ENCODE measurements around the gene C5AR1.
"Not testable (repeated sequence)": the region's sequence is repeated elsewhere in the genome, so short reads cannot be mapped to it uniquely, and the experiment has no call there.

The C5AR1 gene

DNA sequence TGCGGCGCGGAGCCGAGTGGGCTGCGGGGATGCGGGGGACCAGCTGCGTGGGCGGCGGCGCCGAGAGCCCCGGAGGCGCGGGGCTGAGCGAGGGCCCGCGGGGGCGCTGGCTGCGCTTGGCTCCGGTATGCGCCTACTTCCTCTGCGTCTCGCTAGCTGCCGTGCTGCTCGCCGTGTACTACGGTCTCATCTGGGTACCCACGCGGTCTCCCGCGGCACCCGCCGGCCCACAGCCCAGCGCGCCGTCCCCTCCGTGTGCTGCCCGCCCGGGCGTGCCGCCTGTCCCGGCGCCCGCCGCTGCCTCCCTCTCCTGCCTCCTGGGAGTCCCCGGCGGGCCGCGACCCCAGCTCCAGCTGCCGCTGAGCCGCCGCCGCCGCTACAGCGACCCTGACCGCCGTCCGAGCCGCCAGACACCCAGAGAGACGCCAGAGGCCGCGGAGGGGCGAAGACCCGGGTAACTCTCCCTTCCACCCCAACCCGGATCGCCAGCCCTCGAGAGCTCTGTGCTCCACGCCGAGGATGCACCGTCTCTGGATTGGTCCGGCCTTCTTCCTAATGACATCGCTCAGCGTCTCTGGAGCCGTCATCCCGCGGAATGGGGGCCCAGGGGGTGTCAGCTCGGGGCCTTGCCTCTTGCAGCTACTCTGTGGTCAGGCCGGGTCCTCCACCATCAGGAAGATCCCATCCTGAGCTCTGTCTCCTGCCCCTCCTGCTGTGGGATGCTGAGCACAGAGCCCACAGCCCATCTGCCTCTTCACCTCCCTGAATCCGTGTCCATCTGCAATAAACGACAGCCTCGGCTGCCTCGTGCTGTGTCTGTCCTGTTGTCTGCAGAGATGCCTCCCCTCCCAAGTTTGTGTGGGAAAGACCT is 34.5 kb upstream of the C5AR1 start:
- H2AFZ ChIP-seq (ENCODE audit: low read length): no peak overlapping the region
- H3F3A ChIP-seq (ENCODE audit: insufficient read depth, low read length): no peaks in the 10 kb centered on the region
- H3K36me3 ChIP-seq (ENCODE audit: insufficient read depth, low read length): peaks cover 15% of the 10 kb centered on the region
- H3K9me3 ChIP-seq (ENCODE audit: low read length): no peaks in the 10 kb centered on the region
- H3K4me3 ChIP-seq (ENCODE audit: low read depth, low read length, poor library complexity, severe bottlenecking): peak overlapping the region; percentile 67
- no peak overlapping the region for H3K27ac ChIP-seq (ENCODE audit: low read depth, low read length, poor library complexity, severe bottlenecking)
- H4K20me1 ChIP-seq (ENCODE audit: insufficient read depth, low read length): no peaks in the 10 kb centered on the region
- H3K4me1 ChIP-seq (ENCODE audit: insufficient read depth, low read length, severe bottlenecking): peaks cover 19% of the 10 kb centered on the region
- no peaks in the 10 kb centered on the region for H3K79me2 ChIP-seq (ENCODE audit: insufficient read depth, low read length)
- no peak for TF ChIP-seq EZH2 (IDR thresholded peaks at IDR 0.05; ENCODE audit: borderline replicate concordance, low read length)
- TF ChIP-seq, protein P1, sequence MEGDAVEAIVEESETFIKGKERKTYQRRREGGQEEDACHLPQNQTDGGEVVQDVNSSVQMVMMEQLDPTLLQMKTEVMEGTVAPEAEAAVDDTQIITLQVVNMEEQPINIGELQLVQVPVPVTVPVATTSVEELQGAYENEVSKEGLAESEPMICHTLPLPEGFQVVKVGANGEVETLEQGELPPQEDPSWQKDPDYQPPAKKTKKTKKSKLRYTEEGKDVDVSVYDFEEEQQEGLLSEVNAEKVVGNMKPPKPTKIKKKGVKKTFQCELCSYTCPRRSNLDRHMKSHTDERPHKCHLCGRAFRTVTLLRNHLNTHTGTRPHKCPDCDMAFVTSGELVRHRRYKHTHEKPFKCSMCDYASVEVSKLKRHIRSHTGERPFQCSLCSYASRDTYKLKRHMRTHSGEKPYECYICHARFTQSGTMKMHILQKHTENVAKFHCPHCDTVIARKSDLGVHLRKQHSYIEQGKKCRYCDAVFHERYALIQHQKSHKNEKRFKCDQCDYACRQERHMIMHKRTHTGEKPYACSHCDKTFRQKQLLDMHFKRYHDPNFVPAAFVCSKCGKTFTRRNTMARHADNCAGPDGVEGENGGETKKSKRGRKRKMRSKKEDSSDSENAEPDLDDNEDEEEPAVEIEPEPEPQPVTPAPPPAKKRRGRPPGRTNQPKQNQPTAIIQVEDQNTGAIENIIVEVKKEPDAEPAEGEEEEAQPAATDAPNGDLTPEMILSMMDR (IDR thresholded peaks at IDR 0.05; ENCODE audit: low read length): no peak
- peak overlapping the region; percentile 92 for H3K4me2 ChIP-seq (ENCODE audit: low read length)
- H3K9me2 ChIP-seq (ENCODE audit: low read depth, low read length): no peaks in the 10 kb centered on the region
- H3K27me3 ChIP-seq (ENCODE audit: insufficient read depth, low read length): no peaks in the 10 kb centered on the region
- peak overlapping the region; percentile 60 for H3K9ac ChIP-seq (ENCODE audit: low read length)

DNA sequence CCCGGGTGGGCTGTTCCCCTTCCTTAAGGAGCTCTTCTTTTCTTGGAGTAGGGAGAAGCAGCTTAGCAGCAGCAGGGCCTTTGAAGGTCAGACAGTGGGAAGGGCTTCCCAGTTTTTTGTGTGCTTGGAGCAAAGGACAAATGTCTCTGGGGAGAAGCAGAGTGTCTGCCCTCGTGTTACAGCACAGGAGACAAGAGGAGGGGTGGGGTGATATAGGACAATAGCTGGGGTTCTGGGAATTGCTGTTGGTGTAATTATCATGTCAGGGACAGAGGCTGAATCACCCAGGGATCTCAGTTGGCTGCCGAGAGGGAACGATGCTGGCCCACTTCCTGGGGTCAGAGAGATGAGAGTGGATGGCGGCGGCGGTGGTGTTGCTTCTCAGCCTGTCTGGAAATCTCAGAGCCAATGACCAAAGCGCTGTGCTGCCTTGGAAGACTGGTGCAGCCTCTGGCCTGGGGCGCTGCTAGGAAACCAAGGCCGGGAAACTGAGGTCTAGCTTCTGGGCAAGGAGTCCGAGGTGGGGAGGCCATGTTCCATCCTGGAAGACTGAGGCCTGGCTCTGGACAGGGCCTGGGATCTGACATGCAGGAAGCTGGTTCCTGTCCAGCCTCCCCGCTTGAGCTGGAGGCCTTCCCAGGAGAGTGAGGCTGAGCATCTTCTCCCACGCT is 33.7 kb upstream of the C5AR1 start:
- Histone ChIP-seq H3K79me2 (ENCODE audit: insufficient read depth, low read length) (no peaks in the 10 kb centered on the region), H3K9ac (ENCODE audit: low read length) (peak overlapping the region; percentile 60; the same call in 1 of the 2 replicates), H3K9me3 (ENCODE audit: low read length) (no peaks in the 10 kb centered on the region), H3K9me2 (ENCODE audit: low read depth, low read length) (no peaks in the 10 kb centered on the region), H3F3A (ENCODE audit: insufficient read depth, low read length) (no peaks in the 10 kb centered on the region), H4K20me1 (ENCODE audit: insufficient read depth, low read length) (no peaks in the 10 kb centered on the region), H3K4me3 (ENCODE audit: low read depth, low read length, poor library complexity, severe bottlenecking) (peak overlapping the region; percentile 67), H3K27me3 (ENCODE audit: insufficient read depth, low read length) (no peaks in the 10 kb centered on the region), H3K4me2 (ENCODE audit: low read length) (peak overlapping the region; percentile 92), H3K4me1 (ENCODE audit: insufficient read depth, low read length, severe bottlenecking) (peaks cover 19% of the 10 kb centered on the region), H3K36me3 (ENCODE audit: insufficient read depth, low read length) (peaks cover 15% of the 10 kb centered on the region), H3K27ac (ENCODE audit: low read depth, low read length, poor library complexity, severe bottlenecking) (no peak overlapping the region), H2AFZ (ENCODE audit: low read length) (no peak overlapping the region)
- TF ChIP-seq, protein P1 (IDR thresholded peaks at IDR 0.05; ENCODE audit: low read length): no peak
- TF ChIP-seq EZH2 (IDR thresholded peaks at IDR 0.05; ENCODE audit: borderline replicate concordance, low read length): no peak

DNA sequence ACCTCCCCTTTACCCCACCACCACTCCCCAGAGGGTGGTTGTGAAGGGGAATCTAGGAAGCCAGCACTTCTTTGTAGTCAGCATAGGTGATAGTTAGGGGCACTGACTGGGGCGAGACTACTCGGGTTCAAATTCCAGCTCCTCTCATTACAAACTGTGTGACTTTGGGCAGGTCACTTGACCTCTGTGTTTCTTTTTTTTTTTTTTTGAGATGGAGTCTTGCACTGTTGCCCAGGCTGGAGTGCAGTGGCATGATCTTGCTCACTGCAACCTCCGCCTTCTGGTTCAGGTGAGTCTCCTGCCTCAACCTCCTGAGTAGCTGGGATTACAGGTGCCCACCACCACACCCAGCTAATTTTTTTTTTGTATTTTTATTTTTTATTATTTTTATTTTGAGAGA is 33.1 kb upstream of the C5AR1 start:
- H3K9me3 ChIP-seq (ENCODE audit: low read length); H4K20me1 ChIP-seq (ENCODE audit: insufficient read depth, low read length); H3K4me2 ChIP-seq (ENCODE audit: low read length); H3K9me2 ChIP-seq (ENCODE audit: low read depth, low read length); H3K79me2 ChIP-seq (ENCODE audit: insufficient read depth, low read length); H3K27me3 ChIP-seq (ENCODE audit: insufficient read depth, low read length); H3K4me3 ChIP-seq (ENCODE audit: low read depth, low read length, poor library complexity, severe bottlenecking); H3K27ac ChIP-seq (ENCODE audit: low read depth, low read length, poor library complexity, severe bottlenecking); H2AFZ ChIP-seq (ENCODE audit: low read length); H3F3A ChIP-seq (ENCODE audit: insufficient read depth, low read length); H3K9ac ChIP-seq (ENCODE audit: low read length): not testable (repeated sequence)
- Histone ChIP-seq H3K4me1 (ENCODE audit: insufficient read depth, low read length, severe bottlenecking) (peaks cover 19% of the 10 kb centered on the region), H3K36me3 (ENCODE audit: insufficient read depth, low read length) (peaks cover 13% of the 10 kb centered on the region)
